B cell (primary cell): ENCODE results near the gene LRRC2. TPM values are rescaled to one million over a fixed set of nuclear protein-coding genes. Genes with fewer than 3 reads are reported as not detected.

Experiments used
- ATAC-seq: fragments of 200-7000 bp; cut with Tn5 transposase; one replicate; pipeline ENCODE4 v1.10.0; 2021; ENCODE audit warnings: low read depth, mild to moderate bottlenecking, moderate number of reproducible peaks, moderate library complexity
- CTCF ChIA-PET: fragments of 350-600 bp; sonication (Branson Sonifier 250); formaldehyde crosslinking; loops from one replicate; lab custom pipeline; 2021; ENCODE audit warnings: antibody characterized with exemption, inconsistent platforms; lab: Charles Lee
- POLR2A ChIA-PET: fragments of 350-600 bp; sonication (Branson Sonifier 250); formaldehyde crosslinking; loops from one replicate; lab custom pipeline; 2021; ENCODE audit warnings: antibody characterized with exemption; lab: Charles Lee
- DNase-seq: peaks from one replicate; pipeline ENCODE4 v3.0.0; 2013
- H2AFZ ChIP-seq: 2 replicates; pipeline ENCODE4 v1.6.1; 2012; ENCODE audit warnings: mild to moderate bottlenecking, low read depth, low read length; ENCODE audit not compliant: insufficient read depth, poor library complexity, severe bottlenecking
- H3K27ac ChIP-seq, 2 donors: 1 replicate in 1 of 2; 2 replicates in 1 of 2; pipeline ENCODE4 v1.5.1; 2012 to 2013; ENCODE audit warnings: low read length in 2 of 2, mild to moderate bottlenecking in 2 of 2, moderate library complexity in 1 of 2
- H3K27me3 ChIP-seq, 4 experiments: fragments of 200-600 bp in 1 of 4; sonication (generic) in 1 of 4; replicated peaks in 1 of 4; 1 replicate in 2 of 4; 2 replicates in 2 of 4; pipeline versions ENCODE4 v1.6.1 to v1.7.0; 2013 to 2016; ENCODE audit warnings: low read length in 3 of 4, mild to moderate bottlenecking in 2 of 4, mixed read lengths in 1 of 4, moderate library complexity in 1 of 4; ENCODE audit not compliant: insufficient read depth in 4 of 4, control insufficient read depth in 3 of 4; ENCODE audit errors: control extremely low read depth in 1 of 4
- H3K36me3 ChIP-seq, 2 experiments: replicated peaks in 1 of 2; 1 replicate in 1 of 2; 2 replicates in 1 of 2; pipeline versions ENCODE4 v1.6.1 to v1.7.1; 2013; ENCODE audit warnings: low read length in 1 of 2; ENCODE audit not compliant: insufficient read depth in 2 of 2, control insufficient read depth in 1 of 2; ENCODE audit errors: control extremely low read depth in 1 of 2, extremely low read depth in 1 of 2
- H3K4me1 ChIP-seq, 2 donors: fragments of 200-600 bp in 1 of 2; sonication (generic) in 1 of 2; 1 replicate in 1 of 2; 2 replicates in 1 of 2; pipeline versions ENCODE4 v1.5.1 to v1.6.1; 2013 to 2017; ENCODE audit warnings: low read length in 2 of 2; ENCODE audit not compliant: control insufficient read depth in 2 of 2, insufficient read depth in 2 of 2
- H3K4me2 ChIP-seq: replicated peaks from 2 replicates; pipeline ENCODE3; 2012; ENCODE audit warnings: mild to moderate bottlenecking, low read depth, low read length; ENCODE audit not compliant: poor library complexity, severe bottlenecking
- H3K4me3 ChIP-seq, 5 experiments: fragments of 200-600 bp in 1 of 5; sonication (generic) in 1 of 5; 1 replicate in 3 of 5; 2 replicates in 2 of 5; pipeline versions ENCODE4 v1.5.1 to v1.7.0; 2011 to 2016; ENCODE audit warnings: low read length in 4 of 5, mild to moderate bottlenecking in 4 of 5, low read depth in 2 of 5, control low read depth in 1 of 5, moderate library complexity in 1 of 5; ENCODE audit not compliant: insufficient read depth in 1 of 5; ENCODE audit errors: control extremely low read depth in 1 of 5, extremely low read depth in 1 of 5
- H3K79me2 ChIP-seq: fragments of 200-600 bp; sonication (generic); one replicate; pipeline ENCODE4 v1.6.0; 2016; ENCODE audit warnings: low read length; ENCODE audit not compliant: control insufficient read depth, insufficient read depth
- H3K9ac ChIP-seq: fragments of 200-600 bp; sonication (generic); 2 replicates; pipeline ENCODE4 v1.6.1; 2017; ENCODE audit warnings: mild to moderate bottlenecking, low read length, moderate library complexity
- H3K9me3 ChIP-seq, 3 donors: one replicate each; pipeline versions ENCODE4 v1.6.1 to v1.7.1; 2013; ENCODE audit warnings: low read length in 2 of 3; ENCODE audit not compliant: control insufficient read depth in 2 of 3, insufficient read depth in 1 of 3; ENCODE audit errors: control extremely low read depth in 1 of 3
- H4K20me1 ChIP-seq: 2 replicates; pipeline ENCODE4 v1.6.0; 2012; ENCODE audit warnings: mild to moderate bottlenecking, low read length; ENCODE audit not compliant: insufficient read depth, control insufficient read depth, poor library complexity, severe bottlenecking
- H3K27ac Mint-ChIP-seq: one replicate; pipeline ENCODE4 v1.8.0; 2021; ENCODE audit warnings: mixed read lengths
- H3K27me3 Mint-ChIP-seq: one replicate; pipeline ENCODE4 v1.8.0; 2021; ENCODE audit warnings: mixed read lengths
- H3K4me1 Mint-ChIP-seq: one replicate; pipeline ENCODE4 v1.8.0; 2021; ENCODE audit warnings: mixed read lengths
- H3K4me3 Mint-ChIP-seq: one replicate; pipeline ENCODE4 v1.8.0; 2021; ENCODE audit warnings: mixed read lengths
- H3K9me3 Mint-ChIP-seq: one replicate; pipeline ENCODE4 v1.8.0; 2022; ENCODE audit warnings: mixed read lengths; ENCODE audit not compliant: insufficient read depth
- EZH2 ChIP-seq: IDR thresholded peaks from 2 replicates; pipeline ENCODE4 v1.6.1; 2012; ENCODE audit warnings: borderline replicate concordance, low read depth, mild to moderate bottlenecking, moderate library complexity, low read length; ENCODE audit not compliant: insufficient read depth, poor library complexity, severe bottlenecking
- WGBS: methylation state at CpG from one replicate; pipeline ENCODE4 v1.1.5; 2013; ENCODE audit warnings: missing lambda C conversion rate; ENCODE audit not compliant: insufficient coverage; 5-methylcytosine and 5-hydroxymethylcytosine counted together
- intact Hi-C: fragments of 100-400 bp; cut with micrococcal nuclease; formaldehyde crosslinking; loops from one replicate; pipeline ENCODE4 v1.10.0; 2022
- polyA plus RNA-seq: library from polyadenylated mRNA; depleted of rRNA; stranded (reverse); fragments of >200 nt; gene quantifications from 2 replicates; pipeline ENCODE4 v1.2.3, GENCODE V29; 2012
- total RNA-seq, 2 donors: library from RNA; stranded (reverse); fragments of 120-200 nt in 1 of 2; gene quantifications; 1 replicate in 1 of 2; 2 replicates in 1 of 2; pipeline versions ENCODE4 v1.2.3 to v1.2.4, GENCODE V29; 2013 to 2022
- TF ChIP-seq, protein P1 (sequence below): fragments of 200-600 bp; IDR thresholded peaks from one replicate; pipeline ENCODE4 v1.8.0; 2022; ENCODE audit warnings: antibody characterized with exemption, mild to moderate bottlenecking

Gene LRRC2
- total and polyA plus RNA-seq, 2 donors (not counting 1 experiment from before 2014, with no cell fraction given) = 0.04 TPM; not detected in 1

- ChIA-PET POLR2A (no interaction called here), CTCF (interaction anchor here (1.4 kb wide), 1 partner anchor 52 kb away, joined by 3 read pairs; no protein-coding TSS in a partner anchor)
- ATAC-seq (no peak), DNase-seq (no peak)
- H3K4me3 ChIP-seq = no peak overlapping the region
- Mint-ChIP-seq H3K4me1 (peaks cover 31% of the 10 kb centered on the region), H3K27ac (no peak overlapping the region), H3K27me3 (no peaks in the 10 kb centered on the region), H3K9me3 (peaks cover 6% of the 10 kb centered on the region), H3K4me3 (no peak overlapping the region)
- TF ChIP-seq, protein P1, sequence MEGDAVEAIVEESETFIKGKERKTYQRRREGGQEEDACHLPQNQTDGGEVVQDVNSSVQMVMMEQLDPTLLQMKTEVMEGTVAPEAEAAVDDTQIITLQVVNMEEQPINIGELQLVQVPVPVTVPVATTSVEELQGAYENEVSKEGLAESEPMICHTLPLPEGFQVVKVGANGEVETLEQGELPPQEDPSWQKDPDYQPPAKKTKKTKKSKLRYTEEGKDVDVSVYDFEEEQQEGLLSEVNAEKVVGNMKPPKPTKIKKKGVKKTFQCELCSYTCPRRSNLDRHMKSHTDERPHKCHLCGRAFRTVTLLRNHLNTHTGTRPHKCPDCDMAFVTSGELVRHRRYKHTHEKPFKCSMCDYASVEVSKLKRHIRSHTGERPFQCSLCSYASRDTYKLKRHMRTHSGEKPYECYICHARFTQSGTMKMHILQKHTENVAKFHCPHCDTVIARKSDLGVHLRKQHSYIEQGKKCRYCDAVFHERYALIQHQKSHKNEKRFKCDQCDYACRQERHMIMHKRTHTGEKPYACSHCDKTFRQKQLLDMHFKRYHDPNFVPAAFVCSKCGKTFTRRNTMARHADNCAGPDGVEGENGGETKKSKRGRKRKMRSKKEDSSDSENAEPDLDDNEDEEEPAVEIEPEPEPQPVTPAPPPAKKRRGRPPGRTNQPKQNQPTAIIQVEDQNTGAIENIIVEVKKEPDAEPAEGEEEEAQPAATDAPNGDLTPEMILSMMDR = no peak
- TF ChIP-seq EZH2 = no peak
- H3K9me3 ChIP-seq = peaks cover 0 to 16% (median 0%) of the 10 kb centered on the region in 3 donors
- no peak overlapping the region for H3K27ac ChIP-seq
- intact Hi-C loops = no loop called here
- no peaks in the 10 kb centered on the region for H4K20me1 ChIP-seq
- H3K4me2 ChIP-seq = no peak overlapping the region
- H3K79me2 ChIP-seq = no peaks in the 10 kb centered on the region
- WGBS = 96% methylated on average over 10 of the region's 10 CpGs
- H3K4me1 ChIP-seq = peaks cover 8 to 15% of the 10 kb centered on the region in 2 donors
- H3K36me3 ChIP-seq = no peaks in the 10 kb centered on the region
- H3K27me3 ChIP-seq = peaks cover 0 to 5% (median 0%) of the 10 kb centered on the region in 4 experiments
- H2AFZ ChIP-seq = no peak overlapping the region
- H3K9ac ChIP-seq = no peak overlapping the region
Measured at GRCh38 chr3:46505953-46506352, 60.1 kb downstream of the LRRC2 start.

DNA sequence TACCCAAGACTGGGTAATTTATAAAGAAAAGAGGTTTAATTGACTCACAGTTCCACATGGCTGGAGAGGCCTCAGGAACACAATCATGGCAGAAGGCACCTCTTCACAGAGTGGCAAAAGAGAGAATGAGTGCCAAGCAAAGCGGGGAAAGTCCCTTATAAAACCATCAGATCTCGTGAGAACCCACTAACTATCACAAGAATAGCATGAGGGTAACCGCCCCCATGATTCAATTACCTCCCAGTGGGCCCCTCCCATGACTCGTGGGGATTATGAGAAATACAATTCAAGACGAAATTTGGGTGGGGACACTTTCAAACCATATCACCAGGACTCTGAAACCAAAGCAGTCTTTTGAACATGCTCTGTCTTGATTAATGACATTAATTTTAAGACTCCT lies 61.3 kb downstream of the LRRC2 start:
- peaks cover 42% of the 10 kb centered on the region for H3K4me1 Mint-ChIP-seq
- DNase-seq (peak; percentile 45), ATAC-seq (peak; percentile 33)
- no peak overlapping the region for H3K4me3 Mint-ChIP-seq
- H3K4me1 ChIP-seq = peaks cover 13 to 21% of the 10 kb centered on the region in 2 donors
- no peak overlapping the region for H3K4me3 ChIP-seq
- peaks cover 0 to 16% (median 0%) of the 10 kb centered on the region in 3 donors for H3K9me3 ChIP-seq
- no peaks in the 10 kb centered on the region for H3K27me3 Mint-ChIP-seq
- H2AFZ ChIP-seq = no peak overlapping the region
- no peak overlapping the region for H3K27ac Mint-ChIP-seq
- no peak overlapping the region for H3K4me2 ChIP-seq
- intact Hi-C loops = no loop called here
- peaks cover 6% of the 10 kb centered on the region for H3K9me3 Mint-ChIP-seq
- ChIA-PET CTCF (no interaction called here), POLR2A (no interaction called here)
- peaks cover 0 to 5% (median 0%) of the 10 kb centered on the region in 4 experiments for H3K27me3 ChIP-seq
- H3K9ac ChIP-seq = no peak overlapping the region
- H4K20me1 ChIP-seq = no peaks in the 10 kb centered on the region
- no CpG with 5 or more reads among the region's 5 CpGs for WGBS
- H3K36me3 ChIP-seq = no peaks in the 10 kb centered on the region
- TF ChIP-seq, protein P1 = no peak
- TF ChIP-seq EZH2 = no peak
- H3K79me2 ChIP-seq = no peaks in the 10 kb centered on the region
- no peak overlapping the region for H3K27ac ChIP-seq
